AG04450 (cell line): Measurements from ENCODE around the gene XIRP1. TPM values are rescaled to one million over a fixed set of nuclear protein-coding genes. Genes with fewer than 3 reads are reported as not detected.
"Not testable (repeated sequence)": the region's sequence is repeated elsewhere in the genome, so short reads cannot be mapped to it uniquely, and the experiment has no call there.

Source experiments
- CTCF ChIA-PET: fragments of 300-600, 350-600 bp; formaldehyde crosslinking; extraction: SDS; loops from one replicate; lab custom pipeline; 2022; ENCODE audit warnings: antibody characterized with exemption, inconsistent platforms; lab: Charles Lee
- POLR2A ChIA-PET: fragments of 350-600 bp; formaldehyde crosslinking; extraction: SDS; loops from one replicate; lab custom pipeline; 2021; ENCODE audit warnings: antibody characterized with exemption, inconsistent platforms; lab: Yijun Ruan, JAX
- DNase-seq: peaks from one replicate; pipeline ENCODE4 v3.0.0-alpha.2; 2011; ENCODE audit warnings: low read depth, low spot score
- H3K27ac ChIP-seq: one replicate; pipeline ENCODE4 v1.5.1; 2012; ENCODE audit warnings: low read depth, low read length, control low read depth
- H3K27me3 ChIP-seq: one replicate; pipeline ENCODE4 v1.6.0; 2012; ENCODE audit warnings: low read length; ENCODE audit not compliant: control insufficient read depth, insufficient read depth
- H3K4me3 ChIP-seq: 2 replicates; pipeline ENCODE4 v1.5.1; 2011; ENCODE audit warnings: mild to moderate bottlenecking, low read depth, low read length, control low read depth
- H3K9me3 ChIP-seq: 2 replicates; pipeline ENCODE4 v1.5.1; 2012; ENCODE audit warnings: low read length; ENCODE audit not compliant: control insufficient read depth, insufficient read depth
- polyA plus RNA-seq: library from polyadenylated mRNA; depleted of rRNA; stranded (reverse); fragments of >200 nt; gene quantifications from 2 replicates; pipeline ENCODE4 v1.2.3, GENCODE V29; 2011
- TF ChIP-seq, protein P1 (sequence below): IDR thresholded peaks from 2 replicates; pipeline ENCODE4 v1.5.1; 2011; ENCODE audit warnings: low read depth, low read length, control low read depth, inconsistent platforms

Gene XIRP1
- polyA plus RNA-seq, 1 experiment: not detected

DNA sequence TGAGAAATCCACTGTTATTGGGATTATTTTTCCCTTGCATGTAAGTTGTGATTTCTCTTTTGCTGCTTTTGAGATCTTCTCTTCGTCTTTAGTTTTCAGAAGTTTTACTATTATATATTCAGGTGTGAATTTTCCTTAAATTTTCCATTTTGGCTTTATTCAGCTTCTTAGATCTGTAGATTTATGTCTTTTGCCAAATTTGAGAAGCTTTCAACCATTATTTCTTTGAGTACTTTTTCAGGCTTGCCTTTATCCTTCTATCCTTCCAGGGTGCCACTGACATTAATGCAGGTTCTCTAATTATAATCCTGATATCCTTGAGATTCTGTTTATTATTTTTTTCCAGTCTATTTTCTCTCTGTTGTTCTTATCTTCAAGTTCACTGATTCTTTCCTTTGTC lies 38.1 kb upstream of the XIRP1 start:
- TF ChIP-seq, protein P1, sequence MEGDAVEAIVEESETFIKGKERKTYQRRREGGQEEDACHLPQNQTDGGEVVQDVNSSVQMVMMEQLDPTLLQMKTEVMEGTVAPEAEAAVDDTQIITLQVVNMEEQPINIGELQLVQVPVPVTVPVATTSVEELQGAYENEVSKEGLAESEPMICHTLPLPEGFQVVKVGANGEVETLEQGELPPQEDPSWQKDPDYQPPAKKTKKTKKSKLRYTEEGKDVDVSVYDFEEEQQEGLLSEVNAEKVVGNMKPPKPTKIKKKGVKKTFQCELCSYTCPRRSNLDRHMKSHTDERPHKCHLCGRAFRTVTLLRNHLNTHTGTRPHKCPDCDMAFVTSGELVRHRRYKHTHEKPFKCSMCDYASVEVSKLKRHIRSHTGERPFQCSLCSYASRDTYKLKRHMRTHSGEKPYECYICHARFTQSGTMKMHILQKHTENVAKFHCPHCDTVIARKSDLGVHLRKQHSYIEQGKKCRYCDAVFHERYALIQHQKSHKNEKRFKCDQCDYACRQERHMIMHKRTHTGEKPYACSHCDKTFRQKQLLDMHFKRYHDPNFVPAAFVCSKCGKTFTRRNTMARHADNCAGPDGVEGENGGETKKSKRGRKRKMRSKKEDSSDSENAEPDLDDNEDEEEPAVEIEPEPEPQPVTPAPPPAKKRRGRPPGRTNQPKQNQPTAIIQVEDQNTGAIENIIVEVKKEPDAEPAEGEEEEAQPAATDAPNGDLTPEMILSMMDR: no peak
- H3K27ac ChIP-seq: no peak overlapping the region
- no peaks in the 10 kb centered on the region for H3K9me3 ChIP-seq
- no peak overlapping the region for H3K4me3 ChIP-seq
- peaks cover 18% of the 10 kb centered on the region for H3K27me3 ChIP-seq
- DNase-seq: no peak
- ChIA-PET CTCF (no interaction called here), POLR2A (no interaction called here)

DNA sequence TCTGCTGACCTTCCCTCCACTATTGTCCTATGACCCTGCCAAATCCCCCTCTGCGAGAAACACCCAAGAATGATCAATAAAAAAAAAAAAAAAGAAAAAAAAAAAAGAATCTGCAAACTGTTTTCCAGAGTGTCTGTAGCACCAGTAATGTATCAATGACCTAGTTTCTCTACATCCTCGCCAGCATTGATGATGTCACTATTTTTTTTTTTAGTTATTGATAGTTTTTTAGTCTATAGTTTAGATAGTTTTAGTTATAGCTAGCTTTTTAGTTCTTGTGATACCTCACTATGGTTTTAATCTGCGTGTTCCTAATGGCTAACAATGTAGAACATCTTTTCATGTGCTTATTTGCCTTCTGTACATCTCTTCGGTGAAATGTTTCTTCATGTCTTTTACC lies 36.1 kb upstream of the XIRP1 start:
- CTCF ChIA-PET: no interaction called here
- TF ChIP-seq, protein P1: no peak
- POLR2A ChIA-PET: no interaction called here

DNA sequence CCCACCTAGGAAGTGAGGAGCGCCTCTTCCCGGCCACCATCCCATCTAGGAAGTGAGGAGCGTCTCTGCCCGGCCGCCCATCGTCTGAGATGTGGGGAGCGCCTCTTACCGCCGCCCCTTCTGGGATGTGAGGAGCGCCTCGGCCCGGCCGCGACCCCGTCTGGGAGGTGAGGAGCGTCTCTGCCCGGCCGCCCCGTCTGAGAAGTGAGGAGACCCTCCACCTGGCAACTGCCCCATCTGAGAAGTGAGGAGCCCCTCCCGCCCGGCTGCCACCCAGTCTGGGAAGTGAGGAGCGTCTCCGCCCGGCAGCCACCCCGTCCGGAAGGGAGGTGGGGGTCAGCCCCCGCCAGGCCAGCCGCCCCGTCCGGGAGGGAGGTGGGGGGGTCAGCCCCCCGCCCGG lies 35.2 kb upstream of the XIRP1 start:
- CTCF ChIA-PET, POLR2A ChIA-PET, DNase-seq: not testable (repeated sequence)

More for the DNA sequence above, 36.1 kb upstream of the XIRP1 start:
- Histone ChIP-seq H3K4me3 (no peak overlapping the region), H3K27ac (no peak overlapping the region), H3K9me3 (no peaks in the 10 kb centered on the region), H3K27me3 (peaks cover 12% of the 10 kb centered on the region)
- no peak for DNase-seq

DNA sequence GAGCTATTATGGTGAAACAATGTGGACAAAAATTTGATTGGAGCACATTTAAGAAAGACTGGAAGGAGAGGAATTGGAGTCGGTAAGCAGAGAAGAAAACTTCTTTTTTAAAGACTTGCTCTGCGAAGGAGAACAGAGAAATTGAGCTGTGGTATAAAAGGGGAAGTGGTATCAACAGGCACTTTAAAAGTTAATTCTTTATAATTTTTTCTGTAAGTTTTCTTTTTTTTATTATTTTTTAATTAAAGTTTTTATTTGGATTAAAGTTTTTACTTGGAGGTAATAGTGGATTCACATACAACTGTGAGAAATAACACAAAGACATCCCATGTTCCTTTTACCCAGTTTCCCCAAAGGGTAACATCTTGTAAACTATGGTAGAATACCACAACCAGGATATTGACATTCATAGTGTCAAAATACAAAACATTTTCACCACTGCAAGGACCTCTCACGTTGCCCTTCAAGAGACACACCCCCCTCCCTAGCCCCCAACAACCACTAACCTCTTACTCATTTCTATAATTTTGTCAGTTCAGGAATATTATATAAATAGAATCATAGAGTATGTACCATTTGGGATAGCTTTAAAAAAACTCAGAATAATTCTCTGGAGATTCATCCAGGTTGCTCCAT lies 33.8 kb upstream of the XIRP1 start:
- H3K27ac ChIP-seq: no peak overlapping the region
- ChIA-PET POLR2A (no interaction called here), CTCF (interaction anchor here (0.6 to 0.8 kb wide), 2 partner anchors 36 to 38 kb away, joined by 3 to 4 read pairs; no protein-coding TSS in a partner anchor)
- TF ChIP-seq, protein P1: no peak
- no peak overlapping the region for H3K4me3 ChIP-seq
- H3K27me3 ChIP-seq: peaks cover 2% of the 10 kb centered on the region
- H3K9me3 ChIP-seq: no peaks in the 10 kb centered on the region
- no peak for DNase-seq

More for the DNA sequence above, 35.2 kb upstream of the XIRP1 start:
- H3K9me3 ChIP-seq, H3K4me3 ChIP-seq, H3K27ac ChIP-seq, H3K27me3 ChIP-seq: not testable (repeated sequence)

DNA sequence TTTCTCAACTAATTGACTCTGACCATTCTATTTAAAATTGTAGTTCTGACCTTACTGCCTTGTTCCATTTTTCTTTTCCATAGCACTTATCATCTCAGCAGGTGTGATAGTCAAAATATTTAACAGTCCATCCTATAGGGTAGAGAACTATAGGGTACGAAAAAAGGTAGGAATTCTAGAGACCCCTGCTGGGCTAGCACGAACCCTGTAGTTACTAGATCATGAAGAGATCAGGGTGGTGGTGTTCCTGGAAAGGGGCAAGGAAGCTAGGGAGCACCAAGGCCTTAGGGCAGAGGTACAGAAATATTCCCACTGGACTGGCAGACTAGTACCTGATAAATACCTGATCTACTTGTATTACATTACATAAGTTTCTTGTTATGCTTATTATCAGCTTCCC lies 31.9 kb upstream of the XIRP1 start:
- TF ChIP-seq, protein P1: no peak
- H3K4me3 ChIP-seq: no peak overlapping the region
- DNase-seq: no peak
- peaks cover 11% of the 10 kb centered on the region for H3K27me3 ChIP-seq
- no peak overlapping the region for H3K27ac ChIP-seq
- no peaks in the 10 kb centered on the region for H3K9me3 ChIP-seq
- ChIA-PET POLR2A (no interaction called here), CTCF (interaction anchor here (0.7 to 1.4 kb wide), 4 partner anchors 10 to 99 kb away, joined by 3 to 6 read pairs (median 3); no protein-coding TSS in a partner anchor)
